ENCODE measurements around the gene ANTXR2.
A peak's percentile ranks its signal among the peaks of the same experiment; 100 is the strongest.

ANTXR2 gene

DNA sequence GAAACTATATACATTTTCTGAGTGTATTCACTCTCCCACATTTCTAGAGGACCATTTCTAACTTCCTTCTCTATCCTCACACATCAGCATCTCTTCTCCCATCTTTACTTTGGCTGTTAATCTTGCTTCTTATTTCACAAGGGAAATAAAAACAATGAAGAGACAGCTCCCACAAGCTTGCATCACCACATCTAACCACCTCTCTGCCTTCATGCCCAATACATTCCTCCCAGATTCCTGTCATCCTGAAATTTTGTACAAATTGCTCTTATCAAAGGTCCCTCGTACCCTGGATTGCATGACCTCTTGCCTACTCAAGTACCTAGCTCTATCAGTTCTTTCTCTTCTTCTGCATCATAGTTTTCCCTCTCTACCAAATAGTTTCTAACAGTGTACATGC is 215.2 kb downstream of the ANTXR2 start:
- no peak for DNase-seq

DNA sequence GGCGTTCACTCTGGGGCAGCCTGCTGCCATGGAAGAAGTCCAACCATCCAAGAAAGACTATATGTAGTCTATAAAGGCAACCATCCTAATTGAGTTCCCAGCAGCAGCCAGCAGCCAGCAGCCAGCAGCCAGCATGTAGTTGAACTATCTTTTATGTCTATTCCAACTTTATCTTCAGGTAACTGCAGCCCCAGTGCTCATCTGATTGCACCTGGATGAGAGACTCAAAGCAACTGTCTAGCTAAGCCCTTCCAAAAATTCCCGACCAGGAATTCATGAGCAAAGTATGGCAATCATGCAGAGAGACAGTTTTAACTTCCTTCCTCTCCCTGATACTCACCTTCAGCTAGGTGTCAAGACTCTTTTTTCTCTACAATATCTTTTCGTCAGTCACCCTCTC is 216.8 kb downstream of the ANTXR2 start:
- no peak for DNase-seq

DNA sequence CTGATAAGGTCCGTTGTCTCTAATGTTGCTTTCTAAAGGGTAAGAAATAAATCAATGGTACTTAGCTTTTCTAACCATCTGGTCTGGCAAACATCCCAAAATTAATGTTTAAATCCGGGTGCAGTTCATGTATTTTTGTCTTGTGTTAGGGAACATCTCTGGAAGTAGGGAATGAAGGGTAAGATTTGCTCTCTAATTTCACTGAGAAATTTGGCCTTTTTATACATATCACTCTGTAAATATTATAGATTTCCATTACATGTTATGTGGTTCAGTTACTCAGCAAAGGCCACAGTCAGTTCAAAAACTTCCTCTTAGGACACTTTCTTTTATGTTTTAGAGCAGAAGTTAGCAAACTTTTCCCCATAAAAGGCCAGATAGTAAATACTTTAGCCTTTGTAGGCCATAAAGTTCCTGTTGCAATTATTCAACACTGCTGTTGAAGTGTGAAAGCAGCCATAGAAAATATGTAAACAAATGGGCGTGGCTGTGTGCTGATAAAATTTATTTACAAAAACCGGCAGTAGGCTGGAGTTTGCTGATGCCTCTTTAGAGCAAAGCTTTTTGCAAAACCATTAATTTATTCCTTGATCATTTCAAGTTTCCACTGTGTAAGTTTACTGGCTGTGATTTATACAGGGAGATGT is 218.1 kb downstream of the ANTXR2 start:
- DNase-seq, result peak; percentile 3

DNA sequence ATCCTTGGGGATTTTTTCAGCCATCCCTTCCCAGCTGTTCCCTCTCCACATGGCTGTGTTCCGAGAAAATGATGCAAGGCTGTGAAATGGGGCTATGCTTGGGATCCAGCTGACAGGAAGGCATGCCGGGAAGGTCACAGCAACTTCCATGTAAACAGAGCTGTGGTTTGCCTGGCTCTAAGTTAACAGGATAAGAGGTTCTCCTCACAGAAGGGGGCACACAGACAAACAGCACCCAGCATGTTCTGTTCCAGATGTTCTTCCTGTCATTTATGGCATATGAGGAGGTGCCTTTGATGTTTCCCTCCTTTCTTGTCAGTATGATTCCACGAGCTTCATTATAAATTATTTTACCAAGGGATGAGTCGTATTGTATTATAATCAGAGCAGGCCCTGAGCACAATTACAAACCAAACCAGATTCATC is 220.7 kb downstream of the ANTXR2 start:
- DNase-seq, result no peak

DNA sequence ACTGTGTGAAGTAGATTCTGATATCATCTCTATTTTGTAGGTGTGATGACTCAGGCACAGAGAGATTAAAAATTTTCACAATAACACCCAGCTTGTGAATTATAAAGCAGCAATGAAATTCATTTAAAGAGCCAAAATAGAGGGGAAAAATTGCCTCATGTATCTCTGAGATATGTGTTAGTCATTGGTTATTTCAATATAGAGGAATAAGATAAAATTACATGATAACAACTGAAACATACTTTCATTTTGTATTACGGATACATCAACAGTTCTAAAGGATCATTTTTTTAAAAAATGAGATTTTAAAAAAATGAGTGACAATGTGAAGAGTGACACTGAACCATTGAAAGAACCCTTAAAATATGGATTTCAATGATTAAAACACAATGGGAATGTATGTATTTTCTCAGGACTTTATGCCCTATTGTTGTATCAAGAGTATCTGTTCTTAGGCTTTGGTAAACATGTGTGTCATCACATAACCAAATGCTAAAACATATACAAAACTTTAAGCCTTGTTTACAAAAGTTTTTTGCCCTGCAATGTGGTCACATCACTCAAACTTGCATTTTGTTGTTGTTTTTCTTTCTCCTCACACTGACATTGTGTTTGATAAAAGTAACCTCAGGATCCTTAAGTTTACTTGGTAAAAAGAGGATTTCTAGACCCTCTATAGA is 221.3 kb downstream of the ANTXR2 start:
- no peak for DNase-seq

All from hematopoietic multipotent progenitor cell treated with erythropoietin and hydrocortisone succinate and interleukin-3 and kit ligand, for 4 days (in vitro differentiated cells).